Glomerular visceral epithelial cell (primary cell): ENCODE data around the gene WDR45B.
"Not testable (repeated sequence)": the region's sequence is repeated elsewhere in the genome, so short reads cannot be mapped to it uniquely, and the experiment has no call there.

Source experiments
- DNase-seq: peaks from one replicate; pipeline ENCODE4 v3.0.0-alpha.2; 2016; ENCODE audit errors: extremely low spot score

Gene WDR45B

DNA sequence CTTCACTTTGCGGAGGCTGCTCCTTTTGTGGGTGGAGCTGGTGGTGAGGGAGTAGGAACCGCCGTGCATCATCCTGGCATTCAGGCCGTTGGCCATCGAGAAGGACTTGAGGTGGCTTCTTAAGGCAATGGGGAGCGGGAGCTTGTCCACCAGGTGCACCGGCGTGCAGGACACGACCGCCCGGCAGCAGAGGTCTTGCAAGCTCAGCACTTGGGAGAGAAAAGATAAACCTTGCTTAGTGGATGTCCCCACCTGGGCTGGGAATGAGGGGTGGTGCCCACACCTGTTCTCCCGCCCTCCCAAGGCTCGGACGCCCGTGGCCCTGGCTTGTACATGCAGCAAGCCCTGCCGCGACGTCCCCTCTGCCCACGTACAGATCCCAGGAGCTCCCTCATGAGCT, 9.7 kb upstream of the WDR45B start:
- no peak for DNase-seq

DNA sequence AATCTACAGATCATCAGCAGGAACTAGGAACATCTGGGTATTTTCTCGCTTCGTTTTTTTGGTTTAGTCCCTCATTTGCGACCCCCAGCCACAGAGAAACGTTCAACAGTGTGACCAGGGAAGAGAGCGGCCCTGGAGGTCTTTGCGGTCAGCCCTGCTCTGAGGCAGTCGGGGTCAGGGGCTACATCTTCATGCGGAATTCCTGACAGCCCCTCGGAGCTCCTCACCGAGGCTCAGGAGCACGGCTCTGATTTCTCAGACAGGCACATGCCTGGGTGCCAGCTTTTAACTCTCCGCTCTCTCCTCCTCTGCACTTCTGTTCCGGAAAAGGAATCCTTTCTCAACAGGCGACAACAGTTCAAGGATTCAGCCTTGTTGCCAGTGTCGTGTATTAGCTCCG, 8.0 kb upstream of the WDR45B start:
- no peak for DNase-seq

DNA sequence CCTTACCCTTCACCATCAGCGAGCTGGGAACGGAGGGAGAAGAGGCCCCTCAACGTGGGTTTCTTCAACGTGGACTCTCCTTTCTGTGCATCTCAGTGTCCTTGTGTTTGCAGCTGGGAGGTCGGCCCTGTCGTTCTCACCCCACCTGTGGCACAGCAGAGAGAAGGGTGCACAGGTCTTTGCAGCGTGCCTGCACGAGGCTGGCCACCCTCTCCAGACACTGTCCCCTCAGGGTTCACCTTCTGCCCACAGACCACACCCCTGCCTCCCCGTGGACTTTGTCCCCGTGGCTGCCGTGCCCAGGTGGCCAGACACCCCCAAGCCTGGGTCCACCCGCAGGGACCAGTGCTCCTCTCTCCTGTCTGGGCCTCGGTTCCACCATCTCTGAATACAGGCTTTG, 7.3 kb upstream of the WDR45B start:
- DNase-seq, result no peak

DNA sequence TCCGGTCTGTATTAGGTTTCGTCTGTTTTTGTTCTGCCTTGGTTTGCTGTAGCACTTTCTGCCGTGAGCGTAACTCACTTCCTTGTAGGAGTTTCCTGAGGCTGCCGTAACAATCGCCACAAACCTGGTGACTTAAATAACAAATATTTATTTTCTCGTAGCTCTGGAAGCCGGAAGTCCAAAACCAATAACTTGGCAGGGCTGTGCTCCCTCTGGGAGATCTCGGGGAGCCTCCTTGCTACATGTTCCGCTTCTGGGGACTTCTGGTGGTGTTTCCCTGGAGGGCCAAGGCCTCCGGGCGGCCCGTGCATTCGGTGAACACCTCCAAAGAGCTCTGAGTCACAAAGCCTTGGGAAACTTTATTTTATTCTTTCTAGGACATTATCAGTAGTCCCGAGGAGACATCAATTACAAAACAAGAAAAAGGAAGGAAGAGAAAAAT, 6.8 kb upstream of the WDR45B start:
- no peak for DNase-seq

DNA sequence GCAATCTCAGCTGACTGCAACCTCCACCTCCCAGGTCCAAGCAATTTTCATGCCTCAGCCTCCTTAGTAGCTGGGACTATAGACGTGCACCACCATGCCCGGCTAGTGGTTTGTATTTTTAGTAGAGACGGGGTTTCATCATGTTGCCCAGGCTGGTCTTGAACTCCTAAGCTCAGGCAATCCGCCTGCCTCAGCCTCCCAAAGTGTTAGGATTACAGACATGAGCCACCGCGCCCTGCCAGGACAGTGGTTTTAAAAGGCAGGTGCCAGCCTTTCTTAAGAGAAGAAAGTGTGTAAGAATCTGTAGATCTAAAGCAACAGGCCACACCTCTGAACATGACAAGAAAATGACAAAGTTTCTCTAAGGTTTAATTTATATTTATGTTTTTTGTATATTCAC, 6.4 kb upstream of the WDR45B start:
- DNase-seq, result not testable (repeated sequence)

DNA sequence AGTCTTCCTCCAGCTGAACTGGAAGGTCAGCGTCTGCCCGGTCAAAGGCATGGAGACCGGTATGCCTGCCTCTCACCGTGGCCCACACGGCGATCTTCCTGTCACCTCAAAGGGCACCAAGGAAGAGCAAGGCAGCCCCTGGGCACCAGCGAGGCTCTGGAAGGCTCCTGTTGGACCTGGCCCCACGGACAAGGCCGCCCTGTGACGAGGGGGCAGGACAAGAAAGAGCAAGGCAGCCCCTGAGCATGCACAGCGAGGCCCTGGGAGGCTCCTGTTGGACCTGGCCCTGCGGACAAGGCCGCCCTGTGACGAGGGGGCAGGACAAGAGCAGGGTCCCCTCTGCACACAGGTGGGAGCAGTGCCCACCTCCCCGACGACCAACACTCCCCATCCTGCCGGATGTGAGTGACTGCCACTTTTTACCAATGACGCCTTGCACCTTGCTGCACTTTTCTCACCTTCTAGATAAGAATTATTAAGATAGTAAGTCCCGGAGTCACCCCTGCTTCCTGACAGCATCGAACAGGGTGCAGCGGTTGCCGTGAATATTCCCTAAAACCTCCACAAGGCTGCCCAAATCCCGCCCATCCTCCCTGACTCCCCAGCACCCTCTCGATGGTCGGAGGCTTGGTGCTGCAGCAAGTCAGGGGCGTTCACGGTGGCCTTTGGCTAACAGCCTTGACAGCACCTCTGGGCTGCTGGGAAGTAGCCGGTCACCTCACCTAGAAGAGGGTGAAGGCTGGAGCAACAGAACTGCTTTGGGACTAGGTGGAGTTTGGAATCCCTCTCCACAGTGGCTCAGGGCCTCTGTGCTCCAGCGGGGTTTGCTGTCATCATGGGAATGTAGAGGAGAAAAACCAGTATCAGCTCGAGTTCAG, 5.6 kb upstream of the WDR45B start:
- DNase-seq, result no peak

DNA sequence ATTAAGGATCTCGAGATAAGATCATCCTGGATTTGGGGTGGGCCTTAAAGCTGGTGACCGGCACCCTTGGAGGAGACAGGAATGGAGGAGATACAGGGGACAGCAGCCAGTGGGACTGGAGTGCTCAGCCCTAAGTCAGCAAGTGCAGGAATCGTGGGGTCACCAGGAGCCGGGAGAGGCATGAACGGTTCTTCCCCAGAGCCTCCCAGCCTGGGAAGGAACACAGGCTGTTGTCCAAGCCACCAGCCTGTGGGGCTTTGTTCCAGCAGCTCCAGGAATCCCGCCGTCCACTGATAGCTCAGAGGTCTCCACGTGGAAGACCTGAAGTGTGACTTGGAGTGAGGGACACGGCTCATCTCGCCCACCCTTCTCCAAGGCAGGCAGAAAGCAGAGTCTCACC, 2.5 kb upstream of the WDR45B start:
- DNase-seq, result no peak

DNA sequence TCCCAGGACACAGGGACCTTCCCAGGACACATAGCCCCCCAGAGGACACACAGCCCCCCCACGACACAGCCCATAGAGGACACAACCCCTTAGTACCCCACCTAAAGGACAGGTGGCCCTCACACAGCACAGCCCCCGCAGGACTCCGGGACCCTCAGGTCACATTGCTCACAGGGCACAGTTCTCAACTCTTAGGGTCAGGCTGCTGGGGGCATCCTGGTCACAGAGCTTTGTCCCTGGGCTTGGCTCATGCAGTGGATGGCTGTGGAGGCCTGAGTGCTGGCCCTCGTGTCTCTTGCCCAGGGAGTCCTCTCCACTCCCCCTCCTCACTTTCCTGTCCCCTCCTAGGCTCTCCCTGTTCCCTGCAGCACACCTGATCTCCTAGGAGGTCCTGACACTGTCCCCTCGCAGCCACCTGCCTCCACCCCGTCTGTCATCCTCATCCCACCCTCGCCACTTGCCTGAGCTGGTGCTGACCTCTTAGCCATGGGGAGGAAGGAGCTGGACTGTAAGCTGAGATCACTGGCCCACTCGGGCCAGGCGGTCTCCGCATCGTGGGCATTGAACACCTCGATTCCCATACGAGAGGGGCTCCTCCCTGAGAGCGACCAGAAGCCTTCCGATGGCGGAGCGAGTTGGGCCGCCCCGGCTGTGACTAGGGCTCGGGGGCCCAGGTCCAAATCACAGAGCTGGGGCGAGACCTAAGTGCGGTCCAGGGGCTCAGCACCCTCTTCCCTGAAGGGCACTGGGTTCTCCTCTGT, 1.4 kb upstream of the WDR45B start:
- DNase-seq, result no peak

DNA sequence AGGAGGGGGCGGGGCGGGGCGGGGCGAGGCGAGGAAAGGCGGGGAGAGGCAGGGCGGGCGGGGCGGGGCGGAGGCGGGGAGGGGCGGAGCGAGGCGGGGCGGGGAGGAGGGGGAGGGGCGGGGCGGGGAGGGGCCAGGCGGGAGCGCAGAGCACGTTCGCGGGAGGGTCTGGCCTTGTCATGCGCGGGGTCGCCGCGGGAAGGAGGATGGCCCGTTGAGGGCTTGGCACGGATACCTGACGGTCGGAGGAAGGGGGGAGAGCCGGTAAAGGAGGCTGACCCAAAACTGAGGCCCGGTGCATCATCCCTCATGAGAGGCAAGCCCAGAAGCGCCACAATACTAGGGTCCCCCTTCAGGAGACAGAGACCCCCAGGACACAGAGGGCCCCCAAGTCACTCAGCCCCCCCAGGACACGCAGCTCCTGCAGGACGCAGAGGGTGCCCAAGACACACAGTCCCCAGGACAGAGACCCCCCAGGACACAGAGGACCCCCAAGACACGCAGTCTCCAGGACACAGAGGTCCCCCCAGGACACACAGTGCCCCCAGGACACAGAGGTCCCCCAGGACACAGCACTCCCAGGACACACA, 593 bp upstream of the WDR45B start:
- no peak for DNase-seq

DNA sequence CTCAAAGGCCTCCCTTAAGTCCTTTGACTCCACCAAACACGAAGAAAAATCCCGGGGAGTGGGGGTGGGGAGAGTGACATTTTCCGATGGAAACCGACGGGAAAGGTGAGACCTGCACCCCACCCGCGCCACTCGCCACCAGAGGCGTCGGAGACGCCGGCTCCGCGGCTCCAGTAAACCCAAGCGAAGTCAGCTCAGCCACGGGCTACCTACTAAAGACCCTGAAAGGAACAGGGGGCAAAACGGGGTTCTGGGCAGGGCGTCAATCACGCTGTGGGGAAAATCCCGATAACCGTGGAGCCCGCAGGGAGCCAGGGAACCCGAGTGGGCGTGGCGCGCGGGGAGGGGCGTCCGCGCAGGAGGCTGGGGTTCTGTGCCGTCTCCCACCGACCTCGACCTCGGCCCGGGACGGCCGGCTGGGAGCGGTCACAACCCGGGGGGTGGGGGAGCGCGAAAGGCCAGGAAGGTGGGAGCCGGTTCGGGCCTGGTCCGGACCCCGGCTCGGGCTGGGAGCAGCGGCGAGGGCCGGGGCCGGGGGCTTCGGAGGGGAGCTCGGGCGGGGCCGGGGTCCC, 565 bp downstream of the WDR45B start:
- peak; percentile 42 for DNase-seq

DNA sequence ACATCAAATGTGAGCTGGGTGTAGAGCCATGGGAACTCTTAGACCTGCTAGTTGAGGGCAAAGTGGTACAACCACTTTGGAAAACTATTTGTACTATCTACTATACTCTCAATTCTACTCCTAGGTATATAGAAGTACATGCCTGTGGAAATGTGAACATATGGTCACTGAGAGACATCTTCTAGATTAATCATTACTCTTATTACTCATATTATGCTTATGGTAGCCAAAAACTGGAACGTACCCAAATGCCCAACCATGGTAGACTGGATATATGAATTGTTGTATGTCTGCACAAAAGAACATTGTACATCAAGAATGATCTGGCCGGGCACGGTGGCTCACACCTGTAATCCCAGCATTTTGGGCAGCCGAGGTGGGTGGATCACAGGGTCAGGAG, 2.7 kb downstream of the WDR45B start:
- peak; percentile 71 for DNase-seq

DNA sequence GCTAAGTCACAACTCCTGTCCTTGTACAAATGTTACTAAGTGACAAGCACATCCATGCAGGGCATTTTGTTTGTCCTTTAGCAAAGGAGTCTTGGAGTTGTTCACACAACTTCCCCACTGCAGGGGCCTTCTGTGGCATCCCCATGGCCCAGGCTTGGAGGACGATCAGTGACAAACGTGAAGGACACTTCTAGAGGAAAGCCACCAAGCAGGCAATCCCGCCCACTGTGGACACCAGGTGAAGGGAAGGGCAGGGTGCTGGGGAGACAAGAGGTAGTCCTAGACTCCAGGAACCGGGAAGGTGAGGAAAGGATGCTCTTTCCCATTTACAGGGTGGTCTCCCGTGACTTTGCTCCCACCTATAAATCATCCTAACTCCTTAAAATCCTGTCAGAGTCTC, 4.1 kb downstream of the WDR45B start:
- DNase-seq, result no peak

DNA sequence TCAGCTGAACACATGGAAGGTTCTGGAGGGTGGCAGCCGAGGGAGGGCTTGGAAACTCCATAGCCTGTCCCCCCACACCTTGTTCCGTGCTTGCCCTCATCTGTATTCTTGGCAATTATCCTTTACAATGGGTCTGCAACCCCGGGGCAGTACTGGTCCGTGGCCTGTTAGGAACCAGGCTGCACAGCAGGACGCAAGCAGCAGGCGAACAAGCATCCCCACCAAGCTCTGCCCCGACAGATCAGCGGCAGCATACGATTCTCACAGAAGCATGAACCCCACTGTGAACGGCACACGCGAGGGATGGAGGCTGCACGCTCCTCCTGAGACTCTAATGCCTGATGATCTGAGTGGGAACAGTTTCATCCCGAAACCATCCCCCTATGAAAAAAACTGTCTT, 6.2 kb downstream of the WDR45B start:
- no peak for DNase-seq

DNA sequence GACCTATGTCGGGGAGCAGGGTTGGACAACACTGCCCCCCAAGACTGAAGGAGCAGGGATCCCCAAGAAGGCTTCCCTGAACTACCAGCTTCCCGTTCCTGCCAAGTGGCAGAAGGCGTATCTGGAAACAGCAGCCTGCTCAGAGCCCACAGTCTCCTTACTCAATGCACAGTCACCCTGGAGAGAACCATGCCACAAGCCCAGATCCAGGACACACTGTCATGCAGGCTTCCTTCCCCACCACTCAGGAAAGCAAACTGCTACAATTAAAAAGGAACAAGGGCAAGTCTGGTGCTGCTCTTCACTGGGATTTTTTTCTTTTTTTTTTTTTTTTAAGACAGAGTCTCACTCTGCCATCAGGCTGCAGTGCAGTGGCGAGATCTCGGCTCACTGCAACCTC, 8.2 kb downstream of the WDR45B start:
- no peak for DNase-seq

DNA sequence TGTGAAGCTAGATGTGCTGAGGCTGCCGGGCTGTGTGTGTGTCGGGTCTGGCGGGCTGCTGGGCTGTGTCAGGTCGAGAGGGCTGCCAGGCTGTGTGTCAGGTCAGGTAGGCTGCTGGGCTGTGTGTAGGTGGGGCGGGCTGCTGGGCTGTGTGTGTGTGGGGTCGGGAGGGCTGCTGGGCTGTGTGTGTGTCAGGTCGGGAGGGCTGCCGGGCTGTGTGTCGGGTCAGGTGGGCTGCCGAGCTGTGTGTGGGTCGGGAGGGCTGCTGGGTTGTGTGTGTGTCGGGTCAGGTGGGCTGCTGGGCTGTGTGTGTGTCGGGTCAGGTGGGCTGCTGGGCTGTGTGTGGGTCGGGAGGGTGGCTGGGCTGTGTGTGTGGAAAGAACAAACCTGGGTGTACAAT, 8.6 kb downstream of the WDR45B start:
- no peak for DNase-seq

DNA sequence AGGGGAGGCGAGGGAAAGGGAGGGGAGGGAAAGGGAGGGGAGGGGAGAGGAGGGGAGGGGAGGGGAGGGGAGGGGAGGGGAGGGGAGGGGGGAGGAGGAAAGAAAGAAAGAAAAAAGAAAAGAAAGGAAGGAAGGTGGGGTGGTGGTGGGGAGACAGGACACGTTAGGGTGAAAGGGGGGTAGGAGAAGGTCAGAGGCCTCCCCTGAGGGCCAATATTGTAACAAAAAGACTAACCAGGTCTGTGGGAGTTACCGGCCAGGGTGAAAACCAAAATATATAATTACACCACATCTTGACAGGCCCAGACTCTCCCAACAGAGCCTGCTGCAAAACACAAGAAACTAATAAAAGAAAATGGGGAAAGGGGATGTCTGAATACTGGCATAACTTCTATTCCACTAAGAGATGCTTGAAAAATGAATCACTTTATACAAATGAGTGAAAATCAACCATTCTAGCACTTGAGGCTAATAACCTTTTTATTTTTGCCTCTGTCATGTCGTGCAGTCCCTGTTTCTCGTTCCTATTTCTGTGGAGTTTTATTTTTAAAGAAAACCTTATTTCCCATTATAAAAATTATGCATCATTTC, 10.0 kb downstream of the WDR45B start:
- no peak for DNase-seq

DNA sequence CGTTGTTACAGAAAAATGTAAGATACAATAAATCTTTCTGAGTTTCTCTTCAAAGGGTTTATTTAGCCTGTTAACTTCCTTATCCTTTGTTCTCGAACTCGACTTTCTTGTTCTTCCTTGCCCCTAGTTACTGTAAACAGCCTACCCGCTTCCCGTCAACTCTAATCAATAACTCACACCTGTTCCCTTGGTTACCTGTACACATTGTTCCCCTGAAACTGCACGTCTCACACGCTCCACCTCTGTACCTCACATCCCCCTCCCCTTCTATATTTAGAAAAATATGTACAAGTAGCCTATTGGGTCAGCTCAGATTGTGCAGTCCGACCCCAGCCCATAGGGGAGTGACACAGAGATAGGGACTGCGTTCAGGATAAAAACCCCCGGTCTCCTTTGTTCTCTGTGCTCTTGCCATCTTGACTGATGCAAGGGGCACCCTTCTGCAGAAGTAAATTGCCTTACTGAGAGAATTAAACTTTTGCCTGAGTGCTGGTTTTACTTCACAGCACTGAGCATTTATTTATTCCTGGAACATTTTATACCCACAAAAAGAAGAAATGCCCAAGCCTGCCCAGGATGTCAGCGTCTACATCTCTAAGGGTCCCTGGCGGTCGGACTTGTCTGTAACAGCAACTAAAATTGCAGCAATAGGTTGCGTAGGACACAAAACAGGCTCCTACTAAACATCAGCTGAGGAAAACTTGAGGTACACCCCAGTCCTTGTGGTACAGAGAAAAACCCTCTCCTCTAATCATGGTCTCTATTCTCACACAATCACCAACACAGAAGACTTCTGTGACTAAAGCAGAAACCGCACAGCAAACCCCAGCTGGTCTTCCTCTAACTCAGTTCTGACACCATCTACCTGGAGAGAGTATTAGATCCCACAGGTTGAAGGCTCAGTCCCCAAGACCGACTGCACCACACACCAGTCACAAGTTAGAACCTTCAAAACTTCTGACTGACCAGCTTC, 11.3 kb downstream of the WDR45B start:
- no peak for DNase-seq

DNA sequence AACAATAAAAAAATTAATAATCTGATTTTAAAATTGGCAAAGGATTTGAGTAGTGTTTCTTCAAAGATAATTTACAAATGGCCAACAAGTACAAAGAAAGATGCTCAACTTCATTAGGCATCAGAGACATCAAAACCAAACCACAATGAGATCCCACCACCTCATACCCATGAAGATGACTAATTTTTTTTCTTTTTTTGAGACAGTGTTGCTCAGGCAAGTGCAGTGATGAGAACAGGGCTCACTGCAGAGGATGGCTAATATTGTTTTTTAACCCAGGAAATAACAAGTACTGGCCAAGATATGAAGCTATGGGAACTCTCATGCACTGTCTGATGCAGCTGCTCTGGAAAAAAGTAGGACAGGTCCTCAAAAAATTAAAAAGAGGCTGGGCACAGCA, 14.9 kb downstream of the WDR45B start:
- DNase-seq, result no peak

DNA sequence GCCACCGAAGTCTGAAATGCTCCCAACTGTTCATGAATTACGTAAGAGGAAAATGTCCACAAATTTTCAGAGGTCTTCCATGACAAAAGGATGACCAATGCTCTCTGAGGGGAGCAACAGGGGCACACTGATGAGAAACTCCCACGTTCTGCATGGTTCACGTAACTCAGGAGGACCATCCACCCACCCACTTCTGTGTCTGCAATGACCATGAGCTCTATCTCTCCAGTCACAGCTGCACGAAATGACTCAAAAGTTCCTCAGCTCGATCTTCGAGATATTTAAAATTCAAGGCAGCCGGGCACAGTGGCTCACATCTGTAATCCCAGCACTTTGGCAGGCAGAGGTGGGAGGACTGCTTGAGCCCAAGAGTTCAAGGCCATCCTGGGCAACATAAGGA, 15.8 kb downstream of the WDR45B start:
- DNase-seq, result no peak

DNA sequence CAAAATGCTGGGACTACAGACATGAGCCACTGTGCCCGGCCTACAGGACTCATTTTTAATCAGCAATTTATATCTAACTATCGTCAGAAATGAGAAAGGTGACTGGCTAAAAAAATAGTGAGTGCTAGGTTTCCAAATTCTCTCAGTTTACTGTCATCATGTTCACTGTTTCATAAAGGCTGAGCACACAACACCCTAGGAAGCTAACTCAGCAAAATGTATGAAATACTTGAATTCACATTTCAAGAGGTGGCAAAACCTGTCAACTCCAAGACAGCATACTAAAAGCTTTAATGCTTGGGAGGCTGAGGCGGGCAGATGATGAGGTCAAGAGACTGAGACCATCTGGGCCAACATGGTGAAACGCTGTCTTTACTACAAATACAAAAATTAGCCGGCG, 16.7 kb downstream of the WDR45B start:
- no peak for DNase-seq

DNA sequence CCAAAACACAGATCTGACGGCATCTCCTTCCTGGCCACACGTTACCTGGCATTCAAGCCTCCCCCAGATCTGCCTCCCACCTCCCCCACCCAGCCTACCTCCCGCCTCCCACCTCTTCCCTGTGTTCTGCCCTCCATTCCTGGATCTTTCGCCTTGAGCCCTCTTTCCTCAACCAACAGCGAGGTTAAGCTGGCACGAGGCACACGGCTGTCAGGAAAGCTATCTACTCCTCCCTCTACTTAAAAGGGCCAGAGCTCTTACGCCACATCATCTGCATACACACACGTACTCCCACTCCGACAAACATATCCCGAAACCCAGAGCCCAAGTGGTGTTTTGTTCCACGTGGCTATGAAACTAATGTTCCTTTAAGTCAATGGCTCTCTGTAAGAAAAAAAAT, 18.0 kb downstream of the WDR45B start:
- no peak for DNase-seq
